Neutrophil (primary cell): ENCODE measurements around the gene MEF2C.

Experiments
- H3K27ac ChIP-seq: fragments of 200-600 bp; sonication (generic); 2 replicates; pipeline ENCODE4 v1.5.1; 2016; ENCODE audit warnings: mild to moderate bottlenecking, moderate library complexity
- H3K27me3 ChIP-seq: fragments of 200-600 bp; sonication (generic); 2 replicates; pipeline ENCODE4 v1.6.0; 2016; ENCODE audit warnings: mild to moderate bottlenecking
- H3K36me3 ChIP-seq: fragments of 200-600 bp; sonication (generic); 2 replicates; pipeline ENCODE4 v1.5.1; 2017
- H3K4me1 ChIP-seq, 2 experiments: fragments of 200-600 bp in 1 of 2; sonication (generic) in 1 of 2; 1 replicate in 1 of 2; 2 replicates in 1 of 2; pipeline versions ENCODE4 v1.5.1 to v1.6.1; 2013 to 2016; ENCODE audit warnings: low read depth in 1 of 2, low read length in 1 of 2, mild to moderate bottlenecking in 1 of 2, moderate library complexity in 1 of 2; ENCODE audit not compliant: control insufficient read depth in 1 of 2, insufficient read depth in 1 of 2
- H3K4me3 ChIP-seq, 2 experiments: fragments of 200-600 bp in 1 of 2; sonication (generic) in 1 of 2; 1 replicate in 1 of 2; 2 replicates in 1 of 2; pipeline ENCODE4 v1.5.1; 2013 to 2016; ENCODE audit warnings: low read depth in 1 of 2, low read length in 1 of 2, mild to moderate bottlenecking in 1 of 2, moderate library complexity in 1 of 2
- H3K9me3 ChIP-seq: fragments of 200-600 bp; sonication (generic); 2 replicates; pipeline ENCODE4 v1.5.1; 2016
- TF ChIP-seq, protein P1 (sequence below): fragments of 200-600 bp; sonication (generic); IDR thresholded peaks from 2 replicates; pipeline ENCODE4 v1.5.1; 2016; ENCODE audit warnings: antibody characterized with exemption

The MEF2C gene

DNA sequence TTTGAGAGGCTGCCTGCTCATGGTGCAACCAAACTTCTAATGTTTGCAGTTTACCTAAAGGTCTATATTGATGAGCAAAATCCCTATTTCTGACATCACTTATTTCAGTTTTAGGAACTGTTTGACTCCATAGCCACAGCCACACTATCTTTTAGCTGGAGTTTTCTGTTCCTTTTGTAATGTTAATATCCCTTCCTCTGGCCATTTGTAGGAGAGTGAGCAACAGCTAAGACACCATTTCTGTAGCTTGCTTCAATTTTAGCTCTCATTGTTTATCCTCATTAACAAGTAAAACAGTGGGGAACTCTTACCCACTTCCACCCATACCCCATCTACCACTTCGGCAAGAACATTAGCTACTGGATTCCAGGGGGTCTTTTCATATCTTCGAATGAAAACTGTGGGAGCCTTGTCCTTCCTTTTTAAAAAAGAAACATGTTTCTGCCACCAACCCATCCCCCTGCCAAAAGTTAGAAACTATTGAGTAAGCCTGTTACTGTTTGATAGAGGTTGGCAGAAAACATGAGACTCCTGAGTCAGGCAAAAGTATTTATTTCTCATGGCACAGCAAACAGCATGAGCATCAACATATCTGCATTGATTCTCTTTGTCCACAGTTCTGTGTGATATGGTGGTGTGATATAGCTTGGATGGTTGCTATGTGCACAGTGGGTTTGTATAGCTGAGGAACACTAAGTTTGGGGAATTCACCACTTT lies 174.1 kb downstream of the MEF2C start:
- H3K27me3 ChIP-seq = peaks cover 31% of the 10 kb centered on the region
- no peaks in the 10 kb centered on the region for H3K36me3 ChIP-seq
- H3K4me1 ChIP-seq = no peaks in the 10 kb centered on the region
- H3K4me3 ChIP-seq = no peak overlapping the region
- H3K27ac ChIP-seq = no peak overlapping the region
- no peaks in the 10 kb centered on the region for H3K9me3 ChIP-seq
- TF ChIP-seq, protein P1, sequence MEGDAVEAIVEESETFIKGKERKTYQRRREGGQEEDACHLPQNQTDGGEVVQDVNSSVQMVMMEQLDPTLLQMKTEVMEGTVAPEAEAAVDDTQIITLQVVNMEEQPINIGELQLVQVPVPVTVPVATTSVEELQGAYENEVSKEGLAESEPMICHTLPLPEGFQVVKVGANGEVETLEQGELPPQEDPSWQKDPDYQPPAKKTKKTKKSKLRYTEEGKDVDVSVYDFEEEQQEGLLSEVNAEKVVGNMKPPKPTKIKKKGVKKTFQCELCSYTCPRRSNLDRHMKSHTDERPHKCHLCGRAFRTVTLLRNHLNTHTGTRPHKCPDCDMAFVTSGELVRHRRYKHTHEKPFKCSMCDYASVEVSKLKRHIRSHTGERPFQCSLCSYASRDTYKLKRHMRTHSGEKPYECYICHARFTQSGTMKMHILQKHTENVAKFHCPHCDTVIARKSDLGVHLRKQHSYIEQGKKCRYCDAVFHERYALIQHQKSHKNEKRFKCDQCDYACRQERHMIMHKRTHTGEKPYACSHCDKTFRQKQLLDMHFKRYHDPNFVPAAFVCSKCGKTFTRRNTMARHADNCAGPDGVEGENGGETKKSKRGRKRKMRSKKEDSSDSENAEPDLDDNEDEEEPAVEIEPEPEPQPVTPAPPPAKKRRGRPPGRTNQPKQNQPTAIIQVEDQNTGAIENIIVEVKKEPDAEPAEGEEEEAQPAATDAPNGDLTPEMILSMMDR = no peak

DNA sequence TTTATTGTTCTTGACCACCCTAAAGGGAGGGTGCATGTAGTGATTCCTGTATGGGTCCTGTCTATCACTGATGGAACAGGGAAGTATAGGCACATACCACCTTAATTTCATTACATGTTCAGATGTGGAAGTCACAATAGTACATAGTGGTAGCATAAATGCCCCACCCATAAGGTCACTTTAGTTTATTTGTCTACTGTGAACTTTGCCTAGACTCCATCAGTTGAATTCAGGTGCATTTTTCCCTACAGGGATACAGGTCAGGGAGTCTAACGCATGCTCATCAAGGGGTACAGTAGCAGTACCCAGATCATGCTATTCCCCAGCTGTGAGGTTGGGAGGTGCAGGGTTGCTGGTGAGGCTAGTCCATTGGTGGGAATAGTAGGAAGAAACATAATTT lies 175.0 kb downstream of the MEF2C start:
- TF ChIP-seq, protein P1 = no peak
- no peaks in the 10 kb centered on the region for H3K36me3 ChIP-seq
- H3K4me3 ChIP-seq = no peak overlapping the region
- H3K9me3 ChIP-seq = no peaks in the 10 kb centered on the region
- H3K27ac ChIP-seq = no peak overlapping the region
- peaks cover 39% of the 10 kb centered on the region for H3K27me3 ChIP-seq
- no peaks in the 10 kb centered on the region for H3K4me1 ChIP-seq

DNA sequence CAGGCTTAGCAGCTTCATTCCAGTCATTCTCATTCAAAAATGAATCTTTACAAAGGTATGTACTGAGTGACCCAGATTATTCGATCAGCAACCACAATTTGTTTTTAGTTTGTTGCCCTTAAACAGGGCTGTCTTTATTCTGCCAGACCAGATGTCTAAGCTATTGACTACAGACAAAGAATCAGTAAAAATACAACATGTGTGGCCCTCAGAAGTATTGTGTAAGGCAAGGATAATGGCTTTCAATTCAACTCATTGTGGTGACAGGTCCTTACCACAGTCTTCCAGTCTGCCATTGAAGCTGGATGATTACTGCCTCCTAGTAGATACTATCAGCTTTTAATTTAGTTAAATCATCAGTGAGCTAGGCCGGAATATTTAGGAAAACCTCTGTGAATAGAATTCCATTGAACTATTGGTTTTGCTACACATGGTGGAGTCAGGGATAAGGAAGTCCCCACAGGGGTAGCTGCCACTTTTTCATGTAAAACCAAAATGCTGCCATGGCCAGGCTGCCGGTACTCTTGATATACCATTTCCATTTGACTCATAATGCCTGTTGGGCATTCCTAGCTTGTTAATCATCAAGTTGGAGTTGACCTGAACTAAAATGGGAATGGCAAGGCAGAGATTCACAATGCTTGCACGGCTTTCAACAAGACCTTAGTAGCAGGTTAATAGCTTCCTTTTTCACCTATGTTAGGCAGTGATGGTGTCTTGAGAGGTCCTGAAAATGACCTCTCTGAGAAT lies 175.6 kb downstream of the MEF2C start:
- Histone ChIP-seq H3K27ac (no peak overlapping the region), H3K4me3 (no peak overlapping the region), H3K9me3 (no peaks in the 10 kb centered on the region), H3K36me3 (no peaks in the 10 kb centered on the region), H3K27me3 (peaks cover 41% of the 10 kb centered on the region), H3K4me1 (no peaks in the 10 kb centered on the region)
- TF ChIP-seq, protein P1 = no peak

DNA sequence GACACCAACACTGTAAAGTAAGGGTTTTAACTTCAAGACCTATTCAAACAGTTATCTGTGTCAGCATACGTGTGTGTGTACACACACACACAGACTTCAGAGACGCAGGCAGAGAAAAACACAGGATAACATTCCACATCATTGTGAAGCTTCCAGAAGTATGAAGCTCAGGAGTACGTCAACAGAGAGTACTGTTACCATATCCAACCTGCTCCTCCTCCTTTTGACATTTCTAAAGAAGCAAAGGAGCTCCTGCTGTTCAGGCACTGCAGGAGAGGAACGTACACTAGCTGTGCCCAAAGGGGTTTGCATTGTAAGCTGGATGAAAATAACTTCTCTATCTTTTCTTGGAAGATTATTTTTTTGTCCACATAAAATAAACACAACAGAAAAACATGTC lies 180.7 kb downstream of the MEF2C start:
- Histone ChIP-seq H3K9me3 (no peaks in the 10 kb centered on the region), H3K27ac (no peak overlapping the region), H3K4me1 (no peaks in the 10 kb centered on the region), H3K36me3 (no peaks in the 10 kb centered on the region), H3K4me3 (no peak overlapping the region), H3K27me3 (peaks cover 90% of the 10 kb centered on the region)
- TF ChIP-seq, protein P1 = no peak

- Histone ChIP-seq H3K27ac (no peak overlapping the region), H3K36me3 (no peaks in the 10 kb centered on the region), H3K9me3 (no peaks in the 10 kb centered on the region), H3K4me1 (no peaks in the 10 kb centered on the region), H3K27me3 (peaks cover 95% of the 10 kb centered on the region), H3K4me3 (no peak overlapping the region)
- TF ChIP-seq, protein P1 = no peak
Observed at GRCh38 chr5:88700121-88700520, 182.9 kb downstream of the MEF2C start.
